Activated T-cell treated with anti-CD3 and anti-CD28 coated beads for 4 hours (primary cell): ENCODE data around the gene L3MBTL1.
A peak's percentile ranks its signal among the peaks of the same experiment; 100 is the strongest.
"Not testable (repeated sequence)": the region's sequence is repeated elsewhere in the genome, so short reads cannot be mapped to it uniquely, and the experiment has no call there.

ENCODE experiments used
- DNase-seq: peaks from one replicate; pipeline ENCODE4 v3.0.0-alpha.2; 2020

L3MBTL1 gene

GRCh38 chr20:43563429-43563828 is 55.9 kb downstream of the L3MBTL1 start:
- no peak for DNase-seq

GRCh38 chr20:43563991-43564390 is 56.5 kb downstream of the L3MBTL1 start:
- no peak for DNase-seq

GRCh38 chr20:43564455-43564854 is 57.0 kb downstream of the L3MBTL1 start:
- no peak for DNase-seq

GRCh38 chr20:43564993-43565757 is 57.7 kb downstream of the L3MBTL1 start:
- no peak for DNase-seq

GRCh38 chr20:43565758-43566104 is 58.2 kb downstream of the L3MBTL1 start:
- DNase-seq, result no peak

GRCh38 chr20:43567477-43567876 is 60.0 kb downstream of the L3MBTL1 start:
- DNase-seq, result no peak

GRCh38 chr20:43568706-43569105 is 61.2 kb downstream of the L3MBTL1 start:
- DNase-seq, result no peak

- DNase-seq, result no peak
Observed at GRCh38 chr20:43569282-43569681, 61.8 kb downstream of the L3MBTL1 start.

GRCh38 chr20:43570496-43570895 is 63.0 kb downstream of the L3MBTL1 start:
- no peak for DNase-seq

GRCh38 chr20:43571310-43571709 is 63.8 kb downstream of the L3MBTL1 start:
- no peak for DNase-seq

GRCh38 chr20:43571771-43572170 is 64.3 kb downstream of the L3MBTL1 start:
- no peak for DNase-seq

- no peak for DNase-seq
Observed at GRCh38 chr20:43572891-43573290, 65.4 kb downstream of the L3MBTL1 start.

GRCh38 chr20:43576108-43576507 is 68.6 kb downstream of the L3MBTL1 start:
- DNase-seq, result no peak

GRCh38 chr20:43579861-43580793 is 72.6 kb downstream of the L3MBTL1 start:
- no peak for DNase-seq

GRCh38 chr20:43583133-43583864 is 75.8 kb downstream of the L3MBTL1 start:
- no peak for DNase-seq

GRCh38 chr20:43583982-43584432 is 76.5 kb downstream of the L3MBTL1 start:
- no peak for DNase-seq

GRCh38 chr20:43584448-43585136 is 77.1 kb downstream of the L3MBTL1 start:
- DNase-seq, result no peak

- no peak for DNase-seq
Observed at GRCh38 chr20:43586641-43587040, 79.1 kb downstream of the L3MBTL1 start.

GRCh38 chr20:43588526-43588925 is 81.0 kb downstream of the L3MBTL1 start:
- not testable (repeated sequence) for DNase-seq

GRCh38 chr20:43590036-43590391 is 82.5 kb downstream of the L3MBTL1 start:
- no peak for DNase-seq

- peak; percentile 77 for DNase-seq
Observed at GRCh38 chr20:43590392-43591303, 83.2 kb downstream of the L3MBTL1 start, which contains the start of gene IFT52. TSS of gene IFT52 (plus strand) at chr20:43590937. CDS start at chr20:43594699, 3,762 bp downstream.
